Testis (tissue), 3 donors: ENCODE results near the gene TTLL11. TPM values are rescaled to one million over a fixed set of nuclear protein-coding genes. Genes with fewer than 3 reads are reported as not detected.

Experiments used
- DNase-seq: peaks from one replicate; pipeline ENCODE4 v3.0.0-alpha.2; 2019
- H3K27ac ChIP-seq, 2 donors: fragments of 200-600 bp; sonication (generic); one replicate each; pipeline ENCODE4 v1.5.1; 2019
- H3K27me3 ChIP-seq: fragments of 200-600 bp; sonication (generic); one replicate; pipeline ENCODE4 v1.5.1; 2019
- H3K36me3 ChIP-seq: fragments of 200-600 bp; sonication (generic); one replicate; pipeline ENCODE4 v1.5.1; 2017; ENCODE audit warnings: low read depth; ENCODE audit errors: missing control alignments
- H3K4me1 ChIP-seq: fragments of 200-600 bp; sonication (generic); one replicate; pipeline ENCODE4 v1.5.1; 2019
- H3K4me3 ChIP-seq, 2 donors: fragments of 200-600 bp; sonication (generic); one replicate each; pipeline ENCODE4 v1.5.1; 2017 to 2019
- H3K9me3 ChIP-seq: fragments of 200-600 bp; sonication (generic); one replicate; pipeline ENCODE4 v1.5.1; 2017
- POLR2A ChIP-seq: fragments of 450-650 bp; IDR thresholded peaks from one replicate; pipeline ENCODE4 v1.6.1; 2017; ENCODE audit warnings: antibody characterized with exemption, mild to moderate bottlenecking, moderate library complexity
- WGBS, 2 donors: methylation state at CpG; one replicate each; pipeline ENCODE4 v1.1.5; 2018; 5-methylcytosine and 5-hydroxymethylcytosine counted together
- intact Hi-C: fragments of 100-400 bp; cut with DNase I; formaldehyde crosslinking; loops from one replicate; pipeline ENCODE4 v1.15.1; 2023; ENCODE audit warnings: low total_unique reads
- polyA plus RNA-seq: library from polyadenylated mRNA; stranded (reverse); fragments of 350-450 nt; fragmentation: Illumina TruSeq; extraction: RNeasy Lipid Tissue Mini Kit (QIAGEN cat#74804); gene quantifications from one replicate; pipeline ENCODE4 v1.2.3, GENCODE V29; 2014; ENCODE audit warnings: low read depth, low replicate concordance; ENCODE audit not compliant: insufficient read depth
- total RNA-seq, 2 donors: library from RNA; depleted of rRNA; stranded (reverse); fragments of >200 nt; gene quantifications; one replicate each; pipeline ENCODE4 v1.2.3, GENCODE V29; 2016
- TF ChIP-seq, protein P1 (sequence below), 3 experiments: fragments of 450-650 bp in 2 of 3; fragments of 200-600 bp in 1 of 3; sonication (generic) in 1 of 3; IDR thresholded peaks; one replicate each; pipeline ENCODE4 v1.5.1; 2016 to 2019; ENCODE audit warnings: antibody characterized with exemption in 3 of 3, mild to moderate bottlenecking in 2 of 3, moderate library complexity in 1 of 3

Gene TTLL11
- total and polyA plus RNA-seq, 3 donors from 2014 or later, result 17.8 to 36.5 (median 19.8) TPM

DNA sequence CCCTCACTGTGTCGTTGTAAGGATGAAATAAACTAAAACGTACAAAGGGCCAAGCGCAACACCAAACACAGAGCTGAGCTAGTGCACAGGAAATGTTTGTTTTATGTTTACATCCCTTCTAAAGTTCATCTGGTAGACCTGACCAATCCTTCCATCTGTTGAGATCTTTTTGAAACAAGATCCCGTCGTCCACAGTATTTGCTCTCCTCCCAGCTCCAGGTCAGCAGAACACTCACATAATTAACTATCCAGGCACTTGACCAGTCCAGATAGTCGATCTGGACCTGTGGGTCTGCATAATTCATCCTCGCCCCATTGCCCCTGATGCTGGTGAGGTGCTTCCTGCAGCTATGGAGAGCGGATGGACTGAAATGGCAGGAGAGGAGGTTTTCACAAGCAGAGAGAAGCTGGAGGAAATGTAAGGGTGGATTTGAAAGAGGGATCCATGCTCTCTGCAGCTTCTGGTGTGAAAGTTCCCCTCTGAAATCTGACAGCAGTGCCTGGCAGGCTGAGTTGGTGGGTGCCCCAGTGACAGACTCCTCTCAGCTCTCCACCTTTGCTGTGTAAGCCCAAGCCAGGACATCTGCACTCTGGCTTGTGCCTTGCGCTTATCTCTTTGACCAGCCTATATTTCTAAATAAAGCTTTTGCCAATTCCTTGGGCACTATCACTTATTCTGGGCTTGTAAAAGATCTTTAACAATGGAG lies 102.4 kb downstream of the TTLL11 start:
- Histone ChIP-seq H3K4me1 (no peaks in the 10 kb centered on the region), H3K27ac (no peak overlapping the region), H3K36me3 (no peaks in the 10 kb centered on the region), H3K27me3 (no peaks in the 10 kb centered on the region), H3K9me3 (no peaks in the 10 kb centered on the region), H3K4me3 (no peak overlapping the region)
- TF ChIP-seq, protein P1, sequence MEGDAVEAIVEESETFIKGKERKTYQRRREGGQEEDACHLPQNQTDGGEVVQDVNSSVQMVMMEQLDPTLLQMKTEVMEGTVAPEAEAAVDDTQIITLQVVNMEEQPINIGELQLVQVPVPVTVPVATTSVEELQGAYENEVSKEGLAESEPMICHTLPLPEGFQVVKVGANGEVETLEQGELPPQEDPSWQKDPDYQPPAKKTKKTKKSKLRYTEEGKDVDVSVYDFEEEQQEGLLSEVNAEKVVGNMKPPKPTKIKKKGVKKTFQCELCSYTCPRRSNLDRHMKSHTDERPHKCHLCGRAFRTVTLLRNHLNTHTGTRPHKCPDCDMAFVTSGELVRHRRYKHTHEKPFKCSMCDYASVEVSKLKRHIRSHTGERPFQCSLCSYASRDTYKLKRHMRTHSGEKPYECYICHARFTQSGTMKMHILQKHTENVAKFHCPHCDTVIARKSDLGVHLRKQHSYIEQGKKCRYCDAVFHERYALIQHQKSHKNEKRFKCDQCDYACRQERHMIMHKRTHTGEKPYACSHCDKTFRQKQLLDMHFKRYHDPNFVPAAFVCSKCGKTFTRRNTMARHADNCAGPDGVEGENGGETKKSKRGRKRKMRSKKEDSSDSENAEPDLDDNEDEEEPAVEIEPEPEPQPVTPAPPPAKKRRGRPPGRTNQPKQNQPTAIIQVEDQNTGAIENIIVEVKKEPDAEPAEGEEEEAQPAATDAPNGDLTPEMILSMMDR (IDR thresholded peaks at IDR 0.05), result no peak
- no peak for TF ChIP-seq POLR2A
- DNase-seq, result no peak
- WGBS, 2 donors, result 85 to 91% methylated on average over 9 of the region's 9 CpGs
- intact Hi-C loops, result loop anchor here (5.0 kb wide), 1 partner anchor 453 kb away; no protein-coding TSS in a partner anchor

DNA sequence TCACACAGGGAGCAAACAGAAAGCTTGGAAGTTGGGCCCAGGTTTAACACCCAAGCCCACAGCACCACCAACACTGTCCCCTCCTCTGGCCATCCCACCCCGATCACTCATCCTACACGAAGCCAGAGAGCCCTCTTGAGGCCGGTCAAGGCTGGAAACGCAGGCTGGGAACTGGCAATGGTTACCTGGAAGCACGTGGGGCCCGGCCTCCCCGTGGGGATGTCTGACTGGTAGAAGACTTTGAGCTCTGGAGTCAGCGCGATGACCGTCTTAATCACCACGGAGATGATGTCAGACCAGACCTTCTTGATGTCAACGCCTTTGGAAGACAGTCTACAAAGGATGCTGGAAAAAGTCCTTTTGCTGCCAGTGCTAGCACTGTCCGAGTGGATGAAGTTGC lies 104.1 kb downstream of the TTLL11 start:
- TF ChIP-seq POLR2A, result no peak
- TF ChIP-seq, protein P1 (IDR thresholded peaks at IDR 0.05), result no peak
- intact Hi-C loops, result loop anchor here (10.0 kb wide), 1 partner anchor 304 kb away; no protein-coding TSS in a partner anchor
- H3K4me1 ChIP-seq, result peaks cover 9% of the 10 kb centered on the region
- H3K9me3 ChIP-seq, result no peaks in the 10 kb centered on the region
- no peak overlapping the region for H3K4me3 ChIP-seq
- H3K36me3 ChIP-seq, result no peaks in the 10 kb centered on the region
- DNase-seq, result peak; percentile 61
- no peak overlapping the region for H3K27ac ChIP-seq
- WGBS, 2 donors, result 84 to 85% methylated on average over 13 of the region's 13 CpGs
- no peaks in the 10 kb centered on the region for H3K27me3 ChIP-seq

DNA sequence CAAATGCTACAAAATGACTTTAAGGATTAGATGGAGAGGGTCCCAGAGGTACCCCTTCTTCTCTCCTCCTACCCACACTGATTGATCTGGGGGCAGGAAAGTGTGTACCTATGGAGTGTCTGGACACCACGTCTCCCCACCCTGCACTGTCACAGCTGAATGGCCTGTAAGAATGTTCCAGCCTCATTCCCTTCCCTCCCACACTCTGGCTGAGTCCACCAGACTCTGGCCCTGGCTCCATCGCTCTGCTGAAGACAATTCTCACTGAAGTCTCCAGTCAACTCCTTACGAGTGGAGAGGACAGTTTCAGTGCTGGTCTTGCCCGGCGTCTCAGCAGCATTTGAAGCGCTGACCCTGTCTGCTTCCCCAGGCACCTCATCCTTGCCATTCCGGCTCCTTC lies 105.8 kb downstream of the TTLL11 start:
- no peak overlapping the region for H3K27ac ChIP-seq
- WGBS, 2 donors, result 75 to 77% methylated on average over 7 of the region's 7 CpGs
- peak; percentile 24 for DNase-seq
- H3K36me3 ChIP-seq, result no peaks in the 10 kb centered on the region
- H3K4me1 ChIP-seq, result peaks cover 9% of the 10 kb centered on the region
- H3K9me3 ChIP-seq, result no peaks in the 10 kb centered on the region
- TF ChIP-seq, protein P1 (IDR thresholded peaks at IDR 0.05), result no peak
- no peak for TF ChIP-seq POLR2A
- no peak overlapping the region for H3K4me3 ChIP-seq
- intact Hi-C loops, result loop anchor here (10.0 kb wide), 1 partner anchor 303 kb away; no protein-coding TSS in a partner anchor
- H3K27me3 ChIP-seq, result no peaks in the 10 kb centered on the region

DNA sequence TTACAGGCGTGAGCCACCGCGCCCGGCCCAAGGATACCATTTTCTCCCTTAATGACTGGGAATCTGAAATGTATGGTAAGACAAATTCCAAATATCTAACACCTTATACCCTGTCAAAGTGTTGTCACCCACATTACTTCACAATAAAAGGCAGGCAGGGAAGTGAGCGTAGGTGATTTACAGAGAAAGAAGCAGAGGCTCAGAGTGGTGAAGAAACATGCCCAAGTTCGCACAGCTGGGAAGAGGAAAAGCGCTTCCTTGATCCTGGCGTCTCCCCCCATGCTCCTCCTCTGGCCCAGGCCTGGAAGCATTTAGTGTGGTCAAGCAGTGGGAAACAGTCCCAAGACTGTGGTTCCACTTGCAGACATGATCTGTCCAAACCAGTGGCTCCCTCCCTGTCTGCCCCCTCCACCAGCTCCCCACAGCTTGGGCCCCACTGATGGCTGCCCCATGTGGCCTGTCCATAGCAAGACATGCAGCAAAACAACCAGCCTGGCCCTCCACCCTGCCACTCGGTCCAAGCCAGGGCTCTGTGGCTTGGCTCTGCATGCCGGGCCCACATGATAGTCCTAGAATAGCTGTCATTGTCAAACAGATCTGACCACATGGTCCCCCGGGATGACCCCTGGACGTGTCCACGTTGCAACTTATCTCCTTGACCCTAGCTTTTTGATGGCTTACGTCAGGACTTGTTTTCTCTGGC lies 107.2 kb downstream of the TTLL11 start:
- no peak for TF ChIP-seq POLR2A
- intact Hi-C loops, result loop anchor here (10.0 kb wide), 1 partner anchor 301 kb away; no protein-coding TSS in a partner anchor
- Histone ChIP-seq H3K4me3 (no peak overlapping the region), H3K36me3 (no peaks in the 10 kb centered on the region), H3K4me1 (peaks cover 9% of the 10 kb centered on the region), H3K27ac (no peak overlapping the region), H3K27me3 (no peaks in the 10 kb centered on the region), H3K9me3 (no peaks in the 10 kb centered on the region)
- 81 to 83% methylated on average over 13 to 14 of the region's 14 CpGs for WGBS, 2 donors
- no peak for DNase-seq

DNA sequence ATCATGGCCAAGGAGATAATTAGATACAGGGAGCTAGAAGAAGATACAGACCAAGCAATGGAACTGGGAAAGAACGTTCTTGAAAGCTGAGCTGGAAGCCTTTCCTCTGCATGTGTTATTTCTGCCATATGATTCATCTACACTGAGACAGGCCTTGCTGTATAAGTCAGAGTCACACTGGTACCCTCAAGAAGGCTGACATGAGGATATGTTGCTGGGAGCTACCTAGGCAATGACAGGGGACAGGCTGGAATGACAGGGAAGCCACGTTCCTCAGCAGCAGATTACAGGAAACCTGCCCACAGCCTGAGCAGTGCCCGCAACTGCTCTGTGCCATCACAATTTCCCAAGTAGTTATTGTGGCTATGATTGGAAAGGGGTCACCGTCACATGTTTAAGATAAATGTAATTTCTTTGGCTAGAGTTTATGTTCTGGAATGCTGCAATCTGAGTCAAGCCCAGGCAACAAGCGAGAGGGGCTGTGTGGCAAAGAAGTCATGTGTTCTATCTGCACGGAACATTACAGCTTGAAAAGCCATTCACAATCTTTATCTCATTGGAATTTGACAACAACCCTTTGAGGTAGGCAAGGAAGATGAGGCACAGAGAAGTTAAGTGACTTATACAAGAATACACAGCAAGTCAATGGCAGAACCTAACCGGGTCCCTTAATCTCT lies 108.2 kb downstream of the TTLL11 start:
- no peaks in the 10 kb centered on the region for H3K27me3 ChIP-seq
- no peak for DNase-seq
- no peak overlapping the region for H3K4me3 ChIP-seq
- H3K9me3 ChIP-seq, result no peaks in the 10 kb centered on the region
- TF ChIP-seq POLR2A, result no peak
- TF ChIP-seq, protein P1 (IDR thresholded peaks at IDR 0.05), result no peak
- WGBS, 2 donors, result 51 to 60% methylated on average over 7 of the region's 7 CpGs
- no peak overlapping the region for H3K27ac ChIP-seq
- no peaks in the 10 kb centered on the region for H3K36me3 ChIP-seq
- intact Hi-C loops, result loop anchor here (10.0 kb wide), 1 partner anchor 300 kb away; no protein-coding TSS in a partner anchor
- peaks cover 9% of the 10 kb centered on the region for H3K4me1 ChIP-seq
